C4-2B (cell line): ENCODE results near the gene CDK14.

ENCODE experiments used
- ZFX ChIP-seq: fragments of 450-650 bp; IDR thresholded peaks from 2 replicates; pipeline ENCODE4 v1.6.1; 2017
- TF ChIP-seq, protein P1 (sequence below): fragments of 450-650 bp; conservative IDR thresholded peaks from 2 replicates; pipeline ENCODE4 v1.5.1; 2017; ENCODE audit warnings: mild to moderate bottlenecking

DNA sequence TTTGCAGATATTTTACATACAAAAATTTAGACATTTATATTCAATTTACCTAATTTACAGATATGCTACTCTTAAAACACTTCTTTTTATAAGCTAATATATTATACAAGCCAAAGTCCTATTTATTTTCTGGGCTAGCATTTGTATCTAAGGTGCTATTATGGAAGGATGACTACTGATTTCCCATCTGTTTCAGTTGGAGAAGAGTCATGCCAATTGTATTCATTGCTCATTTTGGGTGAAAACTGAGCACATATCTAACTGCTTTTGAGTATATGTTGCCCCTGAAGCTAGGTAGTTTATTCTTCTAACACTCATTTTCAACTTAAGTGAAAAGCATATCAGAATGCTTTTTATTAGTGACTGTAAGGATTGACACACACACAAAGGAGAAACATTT lies 172.9 kb downstream of the CDK14 start:
- TF ChIP-seq, protein P1, sequence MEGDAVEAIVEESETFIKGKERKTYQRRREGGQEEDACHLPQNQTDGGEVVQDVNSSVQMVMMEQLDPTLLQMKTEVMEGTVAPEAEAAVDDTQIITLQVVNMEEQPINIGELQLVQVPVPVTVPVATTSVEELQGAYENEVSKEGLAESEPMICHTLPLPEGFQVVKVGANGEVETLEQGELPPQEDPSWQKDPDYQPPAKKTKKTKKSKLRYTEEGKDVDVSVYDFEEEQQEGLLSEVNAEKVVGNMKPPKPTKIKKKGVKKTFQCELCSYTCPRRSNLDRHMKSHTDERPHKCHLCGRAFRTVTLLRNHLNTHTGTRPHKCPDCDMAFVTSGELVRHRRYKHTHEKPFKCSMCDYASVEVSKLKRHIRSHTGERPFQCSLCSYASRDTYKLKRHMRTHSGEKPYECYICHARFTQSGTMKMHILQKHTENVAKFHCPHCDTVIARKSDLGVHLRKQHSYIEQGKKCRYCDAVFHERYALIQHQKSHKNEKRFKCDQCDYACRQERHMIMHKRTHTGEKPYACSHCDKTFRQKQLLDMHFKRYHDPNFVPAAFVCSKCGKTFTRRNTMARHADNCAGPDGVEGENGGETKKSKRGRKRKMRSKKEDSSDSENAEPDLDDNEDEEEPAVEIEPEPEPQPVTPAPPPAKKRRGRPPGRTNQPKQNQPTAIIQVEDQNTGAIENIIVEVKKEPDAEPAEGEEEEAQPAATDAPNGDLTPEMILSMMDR, result no peak
- TF ChIP-seq ZFX, result no peak
